Measurements from ENCODE around the gene SLC33A1. TPM values are rescaled to one million over a fixed set of nuclear protein-coding genes. Genes with fewer than 3 reads are reported as not detected.

Gene SLC33A1
- 10 to 100 TPM; 22.3 to 24.6 TPM for total RNA-seq

GRCh38 chr3:155854141-155854940 lies at the start of gene SLC33A1:
Gene SLC33A1 (minus strand): TSS chr3:155854427. CDS start chr3:155853997, 430 bp downstream.
- H3K36me3 ChIP-seq, result no peaks in the 10 kb centered on the region
- H3K4me1 ChIP-seq, result peaks cover 0 to 39% of the 10 kb centered on the region in 2 donors
- H3K27ac ChIP-seq, result peak within 1 kb of the TSS; percentile 90 to 97
- H3K27me3 ChIP-seq, result no peaks in the 10 kb centered on the region
- no peaks in the 10 kb centered on the region for H3K9me3 ChIP-seq
- peak; percentile 100 for DNase-seq (ENCODE audit: low spot score)
- TF ChIP-seq CTCF (IDR thresholded peaks at IDR 0.05), result no peak
- peak within 1 kb of the TSS; percentile 83 to 87 for H3K4me3 ChIP-seq

- H3K27me3 ChIP-seq, result no peaks in the 10 kb centered on the region
- no peak overlapping the region for H3K4me3 ChIP-seq
- peaks cover 0 to 6% of the 10 kb centered on the region in 2 donors for H3K4me1 ChIP-seq
- no peaks in the 10 kb centered on the region for H3K9me3 ChIP-seq
- H3K27ac ChIP-seq, result no peak overlapping the region
- H3K36me3 ChIP-seq, result peaks cover 40% of the 10 kb centered on the region
- no peak for TF ChIP-seq CTCF (IDR thresholded peaks at IDR 0.05)
- DNase-seq (ENCODE audit: low spot score), result no peak
These were observed 41.2 kb upstream of the SLC33A1 start for GRCh38 chr3:155895379-155895900.

GRCh38 chr3:155891321-155891720 lies 37.1 kb upstream of the SLC33A1 start:
- no peak for DNase-seq (ENCODE audit: low spot score)
- peaks cover 9% of the 10 kb centered on the region for H3K36me3 ChIP-seq
- TF ChIP-seq CTCF (IDR thresholded peaks at IDR 0.05), result no peak
- no peaks in the 10 kb centered on the region for H3K27me3 ChIP-seq
- H3K9me3 ChIP-seq, result no peaks in the 10 kb centered on the region
- H3K4me1 ChIP-seq, result peaks cover 0 to 13% of the 10 kb centered on the region in 2 donors
- no peak overlapping the region for H3K4me3 ChIP-seq
- H3K27ac ChIP-seq, result no peak overlapping the region

GRCh38 chr3:155890671-155891190 lies 36.5 kb upstream of the SLC33A1 start:
- TF ChIP-seq CTCF (IDR thresholded peaks at IDR 0.05), result no peak
- Histone ChIP-seq H3K27me3 (no peaks in the 10 kb centered on the region), H3K9me3 (no peaks in the 10 kb centered on the region), H3K27ac (no peak overlapping the region), H3K4me1 (peaks cover 0 to 13% of the 10 kb centered on the region in 2 donors), H3K36me3 (peaks cover 9% of the 10 kb centered on the region), H3K4me3 (no peak overlapping the region)
- no peak for DNase-seq (ENCODE audit: low spot score)

GRCh38 chr3:155889952-155890351 lies 35.7 kb upstream of the SLC33A1 start:
- TF ChIP-seq CTCF (IDR thresholded peaks at IDR 0.05), result no peak
- Histone ChIP-seq H3K36me3 (peaks cover 9% of the 10 kb centered on the region), H3K9me3 (no peaks in the 10 kb centered on the region), H3K4me1 (peaks cover 0 to 13% of the 10 kb centered on the region in 2 donors), H3K27me3 (no peaks in the 10 kb centered on the region), H3K4me3 (no peak overlapping the region), H3K27ac (no peak overlapping the region)
- no peak for DNase-seq (ENCODE audit: low spot score)
